ENCODE measurements around the gene DGKD.
A peak's percentile ranks its signal among the peaks of the same experiment; 100 is the strongest.
"Not testable (repeated sequence)": the region's sequence is repeated elsewhere in the genome, so short reads cannot be mapped to it uniquely, and the experiment has no call there.

Gene DGKD

GRCh38 chr2:233328922-233329321 is 25.4 kb upstream of the DGKD start:
- Mint-ChIP-seq H3K27ac (no peak overlapping the region), H3K4me3 (no peak overlapping the region), H3K9me3 (peaks cover 0 to 5% of the 10 kb centered on the region in 2 donors), H3K4me1 (peaks cover 24% of the 10 kb centered on the region), H3K27me3 (no peaks in the 10 kb centered on the region)
- no peak for DNase-seq
- ATAC-seq: no peak

GRCh38 chr2:233329489-233330135 is 24.7 kb upstream of the DGKD start:
- no peak for DNase-seq
- Mint-ChIP-seq H3K4me1 (peaks cover 30% of the 10 kb centered on the region), H3K9me3 (peaks cover 0 to 5% of the 10 kb centered on the region in 2 donors), H3K27me3 (no peaks in the 10 kb centered on the region), H3K4me3 (no peak overlapping the region), H3K27ac (peak overlapping the region in 1 of 2 donors; percentile 59)
- no peak for ATAC-seq

GRCh38 chr2:233331536-233331935 is 22.8 kb upstream of the DGKD start:
- ATAC-seq (peak; percentile 94), DNase-seq (peak; percentile 53 to 71)
- H3K27ac Mint-ChIP-seq: peak overlapping the region; percentile 43 to 95
- peak overlapping the region; percentile 73 to 78 for H3K4me3 Mint-ChIP-seq
- H3K9me3 Mint-ChIP-seq: peaks cover 0 to 5% of the 10 kb centered on the region in 2 donors
- peaks cover 43% of the 10 kb centered on the region for H3K4me1 Mint-ChIP-seq
- H3K27me3 Mint-ChIP-seq: no peaks in the 10 kb centered on the region

- Mint-ChIP-seq H3K4me1 (peaks cover 43% of the 10 kb centered on the region), H3K27ac (peak overlapping the region; percentile 44 to 95), H3K4me3 (peak overlapping the region in 1 of 2 donors; percentile 73), H3K9me3 (peaks cover 0 to 5% of the 10 kb centered on the region in 2 donors), H3K27me3 (no peaks in the 10 kb centered on the region)
- ATAC-seq (no peak), DNase-seq (no peak)
These were observed 22.2 kb upstream of the DGKD start for GRCh38 chr2:233332125-233332524.

- DNase-seq: no peak
- no peak overlapping the region for H3K4me3 Mint-ChIP-seq
- H3K27ac Mint-ChIP-seq: no peak overlapping the region
- H3K27me3 Mint-ChIP-seq: no peaks in the 10 kb centered on the region
- peaks cover 0 to 5% of the 10 kb centered on the region in 2 donors for H3K9me3 Mint-ChIP-seq
- H3K4me1 Mint-ChIP-seq: peaks cover 60% of the 10 kb centered on the region
- no peak for ATAC-seq
These were observed 19.4 kb upstream of the DGKD start for GRCh38 chr2:233334915-233335314.

GRCh38 chr2:233336091-233336490 is 18.2 kb upstream of the DGKD start:
- ATAC-seq, H3K27me3 Mint-ChIP-seq, H3K9me3 Mint-ChIP-seq, H3K27ac Mint-ChIP-seq, DNase-seq, H3K4me3 Mint-ChIP-seq: not testable (repeated sequence)
- H3K4me1 Mint-ChIP-seq: peaks cover 57% of the 10 kb centered on the region

GRCh38 chr2:233336541-233336940 is 17.8 kb upstream of the DGKD start:
- DNase-seq (no peak), ATAC-seq (no peak)
- Mint-ChIP-seq H3K4me1 (peaks cover 52% of the 10 kb centered on the region), H3K4me3 (no peak overlapping the region), H3K27ac (no peak overlapping the region), H3K27me3 (no peaks in the 10 kb centered on the region), H3K9me3 (no peaks in the 10 kb centered on the region)

GRCh38 chr2:233338046-233338445 is 16.2 kb upstream of the DGKD start:
- no peak overlapping the region for H3K4me3 Mint-ChIP-seq
- peaks cover 43% of the 10 kb centered on the region for H3K4me1 Mint-ChIP-seq
- no peaks in the 10 kb centered on the region for H3K9me3 Mint-ChIP-seq
- ATAC-seq (no peak), DNase-seq (no peak)
- H3K27me3 Mint-ChIP-seq: no peaks in the 10 kb centered on the region
- peak overlapping the region in 1 of 2 donors; percentile 57 for H3K27ac Mint-ChIP-seq

GRCh38 chr2:233338812-233339368 is 15.4 kb upstream of the DGKD start:
- peaks cover 36% of the 10 kb centered on the region for H3K4me1 Mint-ChIP-seq
- no peaks in the 10 kb centered on the region for H3K27me3 Mint-ChIP-seq
- no peak overlapping the region for H3K4me3 Mint-ChIP-seq
- no peak for ATAC-seq
- no peak for DNase-seq
- no peak overlapping the region for H3K27ac Mint-ChIP-seq
- no peaks in the 10 kb centered on the region for H3K9me3 Mint-ChIP-seq

- H3K27ac Mint-ChIP-seq: no peak overlapping the region
- H3K4me1 Mint-ChIP-seq: peaks cover 31% of the 10 kb centered on the region
- H3K27me3 Mint-ChIP-seq: no peaks in the 10 kb centered on the region
- DNase-seq (no peak), ATAC-seq (no peak)
- no peak overlapping the region for H3K4me3 Mint-ChIP-seq
- H3K9me3 Mint-ChIP-seq: no peaks in the 10 kb centered on the region
These were observed 14.9 kb upstream of the DGKD start for GRCh38 chr2:233339427-233339826.

- no peak for ATAC-seq
- Mint-ChIP-seq H3K27ac (no peak overlapping the region), H3K27me3 (no peaks in the 10 kb centered on the region), H3K4me3 (no peak overlapping the region), H3K4me1 (peaks cover 16% of the 10 kb centered on the region), H3K9me3 (no peaks in the 10 kb centered on the region)
- DNase-seq: no peak
These were observed 13.0 kb upstream of the DGKD start for GRCh38 chr2:233341296-233341695.

- DNase-seq (no peak), ATAC-seq (no peak)
- no peaks in the 10 kb centered on the region for H3K27me3 Mint-ChIP-seq
- H3K4me1 Mint-ChIP-seq: peaks cover 16% of the 10 kb centered on the region
- H3K9me3 Mint-ChIP-seq: no peaks in the 10 kb centered on the region
- no peak overlapping the region for H3K27ac Mint-ChIP-seq
- no peak overlapping the region for H3K4me3 Mint-ChIP-seq
These were observed 12.0 kb upstream of the DGKD start for GRCh38 chr2:233342301-233342700.

- Mint-ChIP-seq H3K27ac (no peak overlapping the region), H3K9me3 (no peaks in the 10 kb centered on the region), H3K4me3 (no peak overlapping the region), H3K4me1 (peaks cover 9% of the 10 kb centered on the region), H3K27me3 (no peaks in the 10 kb centered on the region)
- ATAC-seq (no peak), DNase-seq (no peak)
These were observed 11.1 kb upstream of the DGKD start for GRCh38 chr2:233343171-233343705.

- Mint-ChIP-seq H3K4me1 (peaks cover 26% of the 10 kb centered on the region), H3K9me3 (no peaks in the 10 kb centered on the region), H3K27ac (no peak overlapping the region), H3K27me3 (no peaks in the 10 kb centered on the region), H3K4me3 (no peak overlapping the region)
- ATAC-seq (no peak), DNase-seq (no peak)
These were observed 7.9 kb upstream of the DGKD start for GRCh38 chr2:233346376-233346775.

- Mint-ChIP-seq H3K4me1 (peaks cover 30% of the 10 kb centered on the region), H3K27ac (no peak overlapping the region), H3K4me3 (no peak overlapping the region), H3K9me3 (no peaks in the 10 kb centered on the region), H3K27me3 (no peaks in the 10 kb centered on the region)
- DNase-seq: no peak
- ATAC-seq: no peak
These were observed 7.4 kb upstream of the DGKD start for GRCh38 chr2:233346930-233347329.

Data from stimulated activated naive CD8-positive, alpha-beta T cell treated with anti-CD3 and anti-CD28 coated beads, Interleukin-15, amount 100 ng/mL, for 72 hours (primary cell).